Measurements from ENCODE around the gene KLHL34. TPM values are rescaled to one million over a fixed set of nuclear protein-coding genes. Genes with fewer than 3 reads are reported as not detected.

KLHL34 gene
- not detected in 5 replicates for total RNA-seq (2022; extraction: Qiagen RNA extraction; ENCODE audit: low read depth)

GRCh38 chrX:21658152-21658737 lies at the start of gene KLHL34:
TSS of gene KLHL34 (minus strand) at chrX:21658330. CDS start at chrX:21657788, 542 bp downstream.

Other genes with a start within 250 kb of the KLHL34 start
- gene SMPX, start 99.8 kb upstream of the KLHL34 start, total RNA-seq (2022; extraction: Qiagen RNA extraction; ENCODE audit: low read depth): 0.12 TPM in 1 of 5 replicates, not detected in the others
- gene MBTPS2, start 181.3 kb upstream of the KLHL34 start, total RNA-seq (2022; extraction: Qiagen RNA extraction; ENCODE audit: low read depth): 11.9 to 26.3 TPM (median 23.7 TPM) in 5 replicates
- gene YY2, start 197.7 kb upstream of the KLHL34 start, total RNA-seq (2022; extraction: Qiagen RNA extraction; ENCODE audit: low read depth): 2.0 to 2.5 TPM (median 2.2 TPM) in 5 replicates

All from A549 treated with RU486 at 1 μM for 4 hours (cell line).